GM21619 (cell line): ENCODE results near the gene P2RX1.
"Not testable (repeated sequence)": the region's sequence is repeated elsewhere in the genome, so short reads cannot be mapped to it uniquely, and the experiment has no call there.

Experiments used
- ATAC-seq: cut with Tn5 transposase; IDR thresholded peaks from one replicate; pipeline ENCODE4 v1.9.1; 2021; ENCODE audit not compliant: unreplicated experiment

P2RX1 gene

GRCh38 chr17:3861761-3862681, 54.2 kb downstream of the P2RX1 start:
- ATAC-seq: no peak

GRCh38 chr17:3860939-3861700, 55.1 kb downstream of the P2RX1 start:
- no peak for ATAC-seq

- ATAC-seq: no peak
These were observed 56.3 kb downstream of the P2RX1 start for GRCh38 chr17:3859940-3860339.

GRCh38 chr17:3857261-3858105, 58.8 kb downstream of the P2RX1 start:
- ATAC-seq: no peak

DNA sequence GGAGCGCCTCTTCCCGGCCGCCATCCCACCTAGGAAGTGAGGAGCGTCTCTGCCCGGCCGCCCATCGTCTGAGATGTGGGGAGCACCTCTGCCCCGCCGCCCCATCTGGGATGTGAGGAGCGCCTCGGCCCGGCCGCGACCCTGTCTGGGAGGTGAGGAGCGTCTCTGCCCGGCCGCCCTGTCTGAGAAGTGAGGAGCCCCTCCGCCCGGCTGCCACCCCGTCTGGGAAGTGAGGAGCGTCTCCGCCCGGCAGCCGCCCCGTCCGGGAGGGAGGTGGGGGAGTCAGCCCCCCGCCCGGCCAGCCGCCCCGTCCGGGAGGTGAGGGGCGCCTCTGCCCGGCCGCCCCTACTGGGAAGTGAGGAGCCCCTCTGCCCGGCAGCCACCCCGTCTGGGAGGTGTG, 62.1 kb downstream of the P2RX1 start:
- not testable (repeated sequence) for ATAC-seq

DNA sequence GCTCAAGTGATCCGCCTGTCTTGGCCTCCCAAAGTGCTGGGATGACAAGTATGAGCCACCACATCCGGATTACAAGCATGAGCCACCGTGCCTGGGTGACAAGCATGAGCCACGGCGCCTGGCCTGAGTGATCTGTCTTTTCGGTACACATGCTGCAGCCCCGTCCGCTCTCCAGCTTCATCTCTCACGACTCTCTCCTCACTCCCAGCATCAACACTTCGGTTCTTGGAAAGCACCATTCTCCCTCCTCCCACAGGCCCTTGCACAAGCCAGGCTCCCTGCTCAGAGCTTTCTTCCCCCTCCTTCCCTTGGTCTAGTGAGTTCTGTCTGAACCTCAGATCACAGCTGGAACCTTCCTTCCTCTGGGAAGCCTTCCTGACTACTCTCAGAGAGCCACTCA, 63.7 kb downstream of the P2RX1 start:
- no peak for ATAC-seq

- ATAC-seq: no peak
These were observed 64.7 kb downstream of the P2RX1 start for GRCh38 chr17:3851461-3852100.

GRCh38 chr17:3848229-3848835, 67.9 kb downstream of the P2RX1 start:
- ATAC-seq: no peak

DNA sequence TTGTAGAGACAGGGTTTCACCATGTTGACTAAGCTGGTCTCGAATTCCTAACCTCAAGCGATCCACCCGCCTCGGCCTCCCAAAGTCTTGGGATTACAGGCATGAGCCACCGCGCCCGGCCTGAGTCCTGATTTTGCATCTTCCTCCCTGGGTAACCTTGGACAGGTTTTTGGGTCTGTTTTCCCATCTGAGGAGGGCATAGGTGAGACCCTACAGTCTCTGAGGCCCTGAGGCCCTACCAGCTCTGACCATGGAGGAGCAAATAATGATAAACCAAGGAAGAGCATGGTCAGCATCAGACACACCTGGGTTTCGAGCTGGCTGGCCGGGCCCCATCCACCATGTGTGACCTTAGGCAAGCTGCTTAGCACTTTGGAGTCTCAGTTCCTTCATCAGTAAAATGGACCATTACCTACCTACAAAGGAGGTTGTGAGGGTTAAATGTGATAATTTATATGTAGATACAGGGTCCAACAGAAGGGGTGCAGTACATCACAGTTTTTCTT, 69.0 kb downstream of the P2RX1 start:
- no peak for ATAC-seq
